Measurements from ENCODE around the gene B4GALNT4.
A peak's percentile ranks its signal among the peaks of the same experiment; 100 is the strongest.

B4GALNT4 gene

GRCh38 chr11:395866-396265 lies 26.6 kb downstream of the B4GALNT4 start:
- no peaks in the 10 kb centered on the region for H3K36me3 ChIP-seq (ENCODE audit: insufficient read depth, low read length)
- peaks cover 25% of the 10 kb centered on the region for H4K20me1 ChIP-seq (ENCODE audit: insufficient read depth, low read length)
- H3K79me2 ChIP-seq (ENCODE audit: insufficient read depth, low read length): no peaks in the 10 kb centered on the region
- no peak overlapping the region for H3K4me3 ChIP-seq (ENCODE audit: low read depth in 1 of 2, low read length in 2 of 2)
- H3K27me3 ChIP-seq (ENCODE audit: insufficient read depth, low read length, poor library complexity): peaks cover 19% of the 10 kb centered on the region
- no peak overlapping the region for H2AFZ ChIP-seq (ENCODE audit: low read depth, low read length)
- ATAC-seq (ENCODE audit: insufficient read depth, low read depth) (0 out of 3 replicates have a peak, but pooled peaks have one; percentile 3), DNase-seq (no peak)
- no peaks in the 10 kb centered on the region for H3K9me3 ChIP-seq (ENCODE audit: insufficient read depth, low read length, severe bottlenecking)
- H3K4me1 ChIP-seq (ENCODE audit: insufficient read depth, low read length): no peaks in the 10 kb centered on the region
- H3K9ac ChIP-seq (ENCODE audit: low read depth, low read length): no peak overlapping the region
- no peak overlapping the region for H3K4me2 ChIP-seq (ENCODE audit: insufficient read depth, low read length)
- no peak overlapping the region for H3K27ac ChIP-seq (ENCODE audit: low read length)
- TF ChIP-seq CTCF (IDR thresholded peaks at IDR 0.05; ENCODE audit: borderline replicate concordance, extremely low read depth, low read length, poor library complexity, severe bottlenecking) (no peak), EZH2 (IDR thresholded peaks at IDR 0.05; ENCODE audit: borderline replicate concordance, low read depth, low read length, severe bottlenecking) (no peak)

GRCh38 chr11:396511-396947 lies 27.2 kb downstream of the B4GALNT4 start:
- no peak for DNase-seq
- ATAC-seq (ENCODE audit: insufficient read depth, low read depth): peak; percentile 56
- no peaks in the 10 kb centered on the region for H3K9me3 ChIP-seq (ENCODE audit: insufficient read depth, low read length, severe bottlenecking)
- H3K27me3 ChIP-seq (ENCODE audit: insufficient read depth, low read length, poor library complexity): peaks cover 19% of the 10 kb centered on the region
- no peak overlapping the region for H3K4me3 ChIP-seq (ENCODE audit: low read depth in 1 of 2, low read length in 2 of 2)
- no peak overlapping the region for H3K4me2 ChIP-seq (ENCODE audit: insufficient read depth, low read length)
- H3K36me3 ChIP-seq (ENCODE audit: insufficient read depth, low read length): no peaks in the 10 kb centered on the region
- no peak for TF ChIP-seq EZH2 (IDR thresholded peaks at IDR 0.05; ENCODE audit: borderline replicate concordance, low read depth, low read length, severe bottlenecking)
- peak; percentile 43 for TF ChIP-seq CTCF (IDR thresholded peaks at IDR 0.05; ENCODE audit: borderline replicate concordance, extremely low read depth, low read length, poor library complexity, severe bottlenecking)
- H3K9ac ChIP-seq (ENCODE audit: low read depth, low read length): no peak overlapping the region
- no peak overlapping the region for H3K27ac ChIP-seq (ENCODE audit: low read length)
- H3K79me2 ChIP-seq (ENCODE audit: insufficient read depth, low read length): no peaks in the 10 kb centered on the region
- H4K20me1 ChIP-seq (ENCODE audit: insufficient read depth, low read length): peaks cover 25% of the 10 kb centered on the region
- no peaks in the 10 kb centered on the region for H3K4me1 ChIP-seq (ENCODE audit: insufficient read depth, low read length)
- H2AFZ ChIP-seq (ENCODE audit: low read depth, low read length): no peak overlapping the region

GRCh38 chr11:396948-397548 lies 27.7 kb downstream of the B4GALNT4 start:
- H3K79me2 ChIP-seq (ENCODE audit: insufficient read depth, low read length): no peaks in the 10 kb centered on the region
- H3K4me1 ChIP-seq (ENCODE audit: insufficient read depth, low read length): no peaks in the 10 kb centered on the region
- H3K9ac ChIP-seq (ENCODE audit: low read depth, low read length): no peak overlapping the region
- peak; percentile 32; the same call in 1 of the 3 replicates for ATAC-seq (ENCODE audit: insufficient read depth, low read depth)
- H3K27me3 ChIP-seq (ENCODE audit: insufficient read depth, low read length, poor library complexity): peaks cover 19% of the 10 kb centered on the region
- H3K9me3 ChIP-seq (ENCODE audit: insufficient read depth, low read length, severe bottlenecking): no peaks in the 10 kb centered on the region
- no peak overlapping the region for H3K4me3 ChIP-seq (ENCODE audit: low read depth in 1 of 2, low read length in 2 of 2)
- no peak for TF ChIP-seq CTCF (IDR thresholded peaks at IDR 0.05; ENCODE audit: borderline replicate concordance, extremely low read depth, low read length, poor library complexity, severe bottlenecking)
- TF ChIP-seq EZH2 (IDR thresholded peaks at IDR 0.05; ENCODE audit: borderline replicate concordance, low read depth, low read length, severe bottlenecking): peak; percentile 44
- no peak overlapping the region for H2AFZ ChIP-seq (ENCODE audit: low read depth, low read length)
- no peak overlapping the region for H3K4me2 ChIP-seq (ENCODE audit: insufficient read depth, low read length)
- DNase-seq: no peak
- no peak overlapping the region for H3K27ac ChIP-seq (ENCODE audit: low read length)
- H3K36me3 ChIP-seq (ENCODE audit: insufficient read depth, low read length): no peaks in the 10 kb centered on the region
- H4K20me1 ChIP-seq (ENCODE audit: insufficient read depth, low read length): peaks cover 25% of the 10 kb centered on the region

Data from DND-41 (cell line).